Lower leg skin (tissue), 4 donors: ENCODE results near the gene SURF6. TPM values are rescaled to one million over a fixed set of nuclear protein-coding genes. Genes with fewer than 3 reads are reported as not detected.

ENCODE experiments used
- DNase-seq, 2 donors: peaks; one replicate each; pipeline ENCODE4 v3.0.0-alpha.2; 2019; ENCODE audit warnings: low spot score in 2 of 2
- H3K4me3 ChIP-seq: fragments of 200-600 bp; sonication (generic); 2 replicates; pipeline ENCODE4 v1.5.1; 2017; ENCODE audit warnings: mild to moderate bottlenecking, low read depth; ENCODE audit not compliant: poor library complexity, severe bottlenecking
- POLR2A ChIP-seq, 2 donors: fragments of 450-650 bp; IDR thresholded peaks; one replicate each; pipeline ENCODE4 v1.6.1; 2016 to 2017; ENCODE audit warnings: antibody characterized with exemption in 2 of 2, mild to moderate bottlenecking in 1 of 2, moderate library complexity in 1 of 2
- WGBS, 2 donors: methylation state at CpG; one replicate each; pipeline ENCODE4 v1.1.5; 2018; 5-methylcytosine and 5-hydroxymethylcytosine counted together
- intact Hi-C: fragments of 100-400 bp; cut with DNase I; formaldehyde crosslinking; loops from one replicate; pipeline ENCODE4 v1.15.0; 2023; ENCODE audit warnings: low total_unique reads
- total RNA-seq, 4 donors: library from RNA; depleted of rRNA; stranded (reverse); fragments of >200 nt; gene quantifications; one replicate each; pipeline ENCODE4 v1.1.0, GENCODE V29; 2016
- TF ChIP-seq, protein P1 (sequence below), 3 donors: fragments of 450-650 bp; IDR thresholded peaks; one replicate each; pipeline ENCODE4 v1.5.1; 2016; ENCODE audit warnings: antibody characterized with exemption in 3 of 3, mild to moderate bottlenecking in 3 of 3, moderate library complexity in 2 of 3

SURF6 gene
- total RNA-seq: 10 to 100 TPM; 21.7 to 37.4 (median 27.4) TPM

DNA sequence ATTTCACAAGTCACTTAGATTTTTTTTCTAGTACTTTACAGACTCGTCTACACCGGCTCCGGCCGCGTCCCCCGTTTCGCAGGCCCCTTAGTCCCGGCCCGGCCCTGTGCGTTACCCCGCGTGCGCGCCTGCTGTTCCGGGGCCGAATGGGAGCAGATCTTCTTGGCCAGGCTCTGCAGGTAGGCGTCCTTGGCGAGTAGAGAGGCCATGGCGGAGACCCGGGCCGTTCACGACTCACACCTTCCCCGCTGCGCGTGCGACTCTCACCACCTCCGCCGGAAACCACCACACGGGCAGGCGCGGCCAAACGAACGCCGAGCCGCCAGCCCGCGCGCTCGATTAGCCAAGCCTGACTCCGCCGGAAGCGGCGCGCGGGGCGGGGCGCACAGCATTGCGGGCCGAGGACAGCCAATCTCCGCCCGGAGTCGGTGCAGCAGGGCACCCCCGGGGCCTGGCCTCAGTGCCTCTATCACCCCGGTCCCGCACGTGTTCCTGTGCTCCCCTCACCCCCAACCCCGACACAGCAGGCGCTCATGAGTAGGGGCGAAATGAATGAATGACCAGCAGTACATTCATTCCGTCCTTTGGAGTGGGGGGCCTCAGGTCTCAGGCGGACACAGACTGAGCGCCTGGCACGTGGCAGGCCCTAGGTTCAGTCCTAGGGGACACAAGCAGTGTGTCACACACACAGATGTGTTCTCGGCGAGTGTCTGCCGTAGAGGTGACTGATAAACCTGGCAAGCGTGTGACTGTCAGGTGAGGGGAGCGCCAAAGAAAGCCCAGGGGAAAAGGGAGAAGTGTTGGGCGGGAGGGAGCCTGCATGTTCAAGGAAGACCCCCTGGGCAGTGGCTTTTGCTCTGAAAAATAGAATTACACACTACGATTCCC lies at the start of gene SURF6:
Gene SURF6, minus strand, starts transcription at position 265 of the 888 bp plus-strand sequence. Its CDS starts 56 bp downstream, at position 209.
- intact Hi-C loops: loop anchor here (10.0 kb wide), 1 partner anchor 151 kb away; no protein-coding TSS in a partner anchor
- H3K4me3 ChIP-seq: peak within 1 kb of the TSS; percentile 82
- no peak for TF ChIP-seq POLR2A (IDR thresholded peaks at IDR 0.05)
- TF ChIP-seq, protein P1, sequence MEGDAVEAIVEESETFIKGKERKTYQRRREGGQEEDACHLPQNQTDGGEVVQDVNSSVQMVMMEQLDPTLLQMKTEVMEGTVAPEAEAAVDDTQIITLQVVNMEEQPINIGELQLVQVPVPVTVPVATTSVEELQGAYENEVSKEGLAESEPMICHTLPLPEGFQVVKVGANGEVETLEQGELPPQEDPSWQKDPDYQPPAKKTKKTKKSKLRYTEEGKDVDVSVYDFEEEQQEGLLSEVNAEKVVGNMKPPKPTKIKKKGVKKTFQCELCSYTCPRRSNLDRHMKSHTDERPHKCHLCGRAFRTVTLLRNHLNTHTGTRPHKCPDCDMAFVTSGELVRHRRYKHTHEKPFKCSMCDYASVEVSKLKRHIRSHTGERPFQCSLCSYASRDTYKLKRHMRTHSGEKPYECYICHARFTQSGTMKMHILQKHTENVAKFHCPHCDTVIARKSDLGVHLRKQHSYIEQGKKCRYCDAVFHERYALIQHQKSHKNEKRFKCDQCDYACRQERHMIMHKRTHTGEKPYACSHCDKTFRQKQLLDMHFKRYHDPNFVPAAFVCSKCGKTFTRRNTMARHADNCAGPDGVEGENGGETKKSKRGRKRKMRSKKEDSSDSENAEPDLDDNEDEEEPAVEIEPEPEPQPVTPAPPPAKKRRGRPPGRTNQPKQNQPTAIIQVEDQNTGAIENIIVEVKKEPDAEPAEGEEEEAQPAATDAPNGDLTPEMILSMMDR (IDR thresholded peaks at IDR 0.05): no peak

DNA sequence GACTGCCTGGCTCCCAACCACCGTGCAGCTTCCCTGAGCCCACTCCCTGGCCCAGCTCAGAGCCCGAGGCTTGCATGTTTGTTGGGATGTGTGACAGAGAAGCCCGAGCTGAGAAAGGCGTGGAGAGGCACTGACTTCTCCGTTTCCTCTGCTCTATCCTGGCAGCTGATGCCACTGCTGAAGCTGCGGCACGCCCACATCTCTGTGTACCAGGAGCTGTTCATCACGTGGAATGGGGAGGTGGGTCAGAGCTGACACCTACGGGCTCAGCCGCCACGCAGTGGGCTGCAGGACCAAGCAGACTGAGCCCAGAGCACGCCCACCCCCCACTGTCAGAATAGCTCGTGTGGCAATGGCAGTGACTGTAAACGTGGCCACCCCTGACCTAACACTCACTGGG lies 49.5 kb upstream of the SURF6 start:
- no peak for TF ChIP-seq POLR2A (IDR thresholded peaks at IDR 0.05)
- TF ChIP-seq, protein P1 (IDR thresholded peaks at IDR 0.05): no peak

More for the DNA sequence above, at the start of gene SURF6:
- 5 to 6% methylated on average over 32 to 55 of the region's 70 CpGs for WGBS, 2 donors
- peak; percentile 85 to 97 for DNase-seq

DNA sequence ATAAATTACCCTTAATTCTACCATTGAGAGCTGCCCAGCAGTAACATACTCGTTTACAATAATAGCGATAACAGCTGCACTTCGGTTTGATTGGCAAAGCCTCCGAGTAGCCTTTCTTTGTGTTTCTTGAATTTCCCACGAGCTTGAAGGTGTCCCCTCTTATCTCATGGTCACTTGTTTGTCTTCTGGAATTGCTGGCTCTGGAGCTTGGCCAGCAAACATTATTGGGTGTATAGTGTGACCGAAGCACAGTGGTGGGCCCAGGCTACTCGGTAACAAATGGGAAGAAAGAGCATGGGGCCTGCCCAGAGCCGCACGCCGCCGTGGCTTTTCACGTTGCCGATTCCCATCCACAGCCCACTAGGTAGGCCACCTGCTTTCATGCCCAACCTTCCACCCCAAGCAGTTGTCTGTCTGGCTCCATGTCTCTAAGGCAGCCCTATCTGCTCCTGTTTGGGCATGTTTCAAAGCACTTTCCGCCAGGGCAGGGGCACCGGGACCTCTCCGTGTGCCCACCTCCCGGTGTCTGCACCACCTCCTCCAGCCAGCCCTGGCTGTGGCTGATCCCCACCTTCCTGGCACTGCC lies 48.8 kb upstream of the SURF6 start:
- TF ChIP-seq, protein P1 (IDR thresholded peaks at IDR 0.05): no peak
- TF ChIP-seq POLR2A (IDR thresholded peaks at IDR 0.05): no peak
- DNase-seq: no peak
- intact Hi-C loops: no loop called here
- 90 to 92% methylated on average over 17 of the region's 17 CpGs for WGBS, 2 donors
- no peak overlapping the region for H3K4me3 ChIP-seq

More for the DNA sequence above, 49.5 kb upstream of the SURF6 start:
- no peak overlapping the region for H3K4me3 ChIP-seq
- DNase-seq: no peak
- intact Hi-C loops: no loop called here
- 76 to 78% methylated on average over 7 to 14 of the region's 14 CpGs for WGBS, 2 donors

DNA sequence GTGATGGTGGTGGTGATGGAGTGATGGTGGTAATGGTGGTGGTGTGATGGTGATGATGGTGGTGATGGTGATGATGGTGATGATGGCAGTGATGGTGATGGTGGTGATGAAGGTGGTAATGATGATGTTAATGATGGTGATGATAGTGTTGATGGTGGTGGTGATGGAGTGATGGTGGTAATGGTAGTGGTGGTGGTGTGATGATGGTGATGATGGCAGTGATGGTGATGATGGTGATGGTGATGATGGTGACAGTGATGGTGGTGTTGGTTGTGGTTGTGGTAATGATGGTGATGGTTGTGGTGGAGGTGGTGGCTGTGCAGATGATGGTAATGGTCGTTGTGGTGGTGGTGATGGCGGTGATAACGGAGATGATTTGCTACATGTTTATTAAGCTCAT lies 47.5 kb upstream of the SURF6 start:
- intact Hi-C loops: no loop called here
- TF ChIP-seq, protein P1 (IDR thresholded peaks at IDR 0.05): peak in 1 of 3 donors; percentile 33
- no peak for TF ChIP-seq POLR2A (IDR thresholded peaks at IDR 0.05)
- H3K4me3 ChIP-seq: no peak overlapping the region
- no peak for DNase-seq
- 91 to 95% methylated on average over 3 of the region's 3 CpGs for WGBS, 2 donors

DNA sequence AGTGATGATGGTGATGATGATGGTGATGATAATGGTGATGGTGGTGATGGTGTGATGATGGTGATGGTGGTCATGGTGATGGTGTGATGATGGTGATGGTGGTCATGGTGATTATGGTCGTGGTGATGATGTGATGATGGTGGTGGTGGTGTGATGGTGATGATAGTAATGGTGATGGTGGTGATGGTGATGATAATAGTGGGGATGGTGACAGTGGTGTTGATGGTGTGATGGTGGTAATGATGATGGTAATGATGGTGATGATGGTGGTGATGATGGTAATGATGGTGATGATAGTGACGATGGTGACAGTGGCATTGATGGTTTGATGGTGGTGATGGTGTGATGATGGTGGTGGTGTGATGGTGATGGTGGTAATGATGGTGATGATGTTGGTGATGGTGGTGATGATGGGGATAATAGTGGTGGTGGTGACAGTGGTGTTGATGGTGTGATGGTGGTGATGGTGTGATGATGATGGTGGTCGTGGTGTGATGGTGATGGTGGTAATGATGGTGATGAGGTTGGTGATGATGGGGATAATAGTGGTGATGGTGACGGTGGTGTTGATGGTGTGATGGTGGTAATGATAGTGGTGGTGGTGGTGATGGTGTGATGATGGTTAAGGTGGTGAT lies 46.6 kb upstream of the SURF6 start:
- TF ChIP-seq, protein P1 (IDR thresholded peaks at IDR 0.05): peak in 1 of 3 donors; percentile 3
- TF ChIP-seq POLR2A (IDR thresholded peaks at IDR 0.05): no peak
- WGBS, 2 donors: 89 to 90% methylated on average over 4 of the region's 4 CpGs
- intact Hi-C loops: no loop called here
- no peak for DNase-seq
- no peak overlapping the region for H3K4me3 ChIP-seq
